Activated CD8-positive, alpha-beta memory T cell treated with anti-CD3 and anti-CD28 coated beads for 48 hours (primary cell): ENCODE results near the gene TCP11X2.
"Not testable (repeated sequence)": the region's sequence is repeated elsewhere in the genome, so short reads cannot be mapped to it uniquely, and the experiment has no call there.

Experiments
- DNase-seq, 3 experiments: peaks; one replicate each; pipeline ENCODE4 v3.0.0-alpha.2; 2020; ENCODE audit warnings: low read depth in 2 of 3, low spot score in 2 of 3

Gene TCP11X2

GRCh38 chrX:102471762-102472220 is at the start of gene TCP11X2:
Gene TCP11X2, minus strand, starts transcription at chrX:102471812.
- DNase-seq, result not testable (repeated sequence)

- no peak for DNase-seq
These were observed 45.7 kb upstream of the TCP11X2 start for GRCh38 chrX:102517326-102517725.

- DNase-seq, result peak in 1 of 3 experiments; percentile 7
These were observed 44.6 kb upstream of the TCP11X2 start, which contains the start of gene TMSB15A for GRCh38 chrX:102515975-102516941. Gene TMSB15A, minus strand, starts transcription at chrX:102516739.

GRCh38 chrX:102514536-102514935 is 42.9 kb upstream of the TCP11X2 start:
- DNase-seq, result no peak

- DNase-seq, result no peak
These were observed 27.1 kb upstream of the TCP11X2 start for GRCh38 chrX:102498732-102499131.

- DNase-seq, result no peak
These were observed 20.2 kb upstream of the TCP11X2 start for GRCh38 chrX:102491766-102492165.

- DNase-seq, result not testable (repeated sequence)
These were observed 7.2 kb upstream of the TCP11X2 start for GRCh38 chrX:102478765-102479164.

- not testable (repeated sequence) for DNase-seq
These were observed 1.4 kb downstream of the TCP11X2 start for GRCh38 chrX:102470215-102470614.

- DNase-seq, result not testable (repeated sequence)
These were observed 13.0 kb downstream of the TCP11X2 start for GRCh38 chrX:102458615-102459014.

GRCh38 chrX:102439908-102440307 is 31.7 kb downstream of the TCP11X2 start, which contains the start of gene NXF2B:
Gene NXF2B, minus strand, starts transcription at chrX:102440008. Its CDS starts 59,972 bp downstream, at chrX:102380036.
- DNase-seq, result not testable (repeated sequence)

GRCh38 chrX:102414493-102414892 is 57.1 kb downstream of the TCP11X2 start:
- not testable (repeated sequence) for DNase-seq
